Ramos (cell line): Measurements from ENCODE around the gene MCTP1.
"Not testable (repeated sequence)": the region's sequence is repeated elsewhere in the genome, so short reads cannot be mapped to it uniquely, and the experiment has no call there.

ENCODE experiments used
- in situ Hi-C: fragments of 300-500 bp; cut with MboI; formaldehyde crosslinking; loops from one replicate; pipeline ENCODE4 v1.14.3; 2022; ENCODE audit warnings: low sequenced_read_pairs; ENCODE audit not compliant: unreplicated experiment

MCTP1 gene

DNA sequence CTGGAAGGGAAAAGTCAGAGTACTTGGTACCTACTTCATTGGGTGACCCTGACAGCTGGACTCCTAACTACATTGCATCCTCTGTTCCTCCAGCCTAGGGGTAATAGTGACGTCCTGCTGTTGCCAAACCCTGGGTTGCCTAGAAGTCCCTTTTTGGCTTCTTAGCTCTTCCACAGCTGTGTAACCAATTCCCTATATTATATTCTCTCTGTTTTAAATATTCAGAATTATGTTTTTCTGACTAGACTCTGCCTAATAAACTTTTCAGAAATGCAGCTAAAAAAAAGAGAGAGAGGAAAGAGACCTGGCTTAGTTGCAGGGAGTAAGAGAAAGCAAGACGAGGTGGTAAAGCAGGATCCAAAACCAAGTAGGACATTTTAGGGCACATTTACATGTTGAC, 28.4 kb downstream of the MCTP1 start:
- in situ Hi-C loops = no loop called here

DNA sequence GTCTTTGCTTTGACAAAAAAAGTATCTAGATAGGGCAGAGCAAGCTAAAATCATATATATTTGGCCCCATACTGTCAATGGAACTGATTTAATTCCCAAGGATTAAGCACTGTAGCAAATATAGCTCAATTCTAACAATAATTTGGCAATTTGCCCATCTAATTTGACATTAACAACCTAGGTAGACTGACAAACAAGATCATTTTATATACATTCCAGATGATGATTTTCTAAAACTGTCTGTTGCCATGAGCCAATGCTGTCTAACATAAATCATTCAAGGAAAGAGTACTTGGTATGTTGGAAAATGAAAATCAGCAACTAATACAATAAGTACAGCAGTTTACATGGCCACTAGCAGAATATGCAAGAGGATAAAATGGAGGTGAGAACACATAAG, 32.1 kb downstream of the MCTP1 start:
- in situ Hi-C loops = no loop called here

DNA sequence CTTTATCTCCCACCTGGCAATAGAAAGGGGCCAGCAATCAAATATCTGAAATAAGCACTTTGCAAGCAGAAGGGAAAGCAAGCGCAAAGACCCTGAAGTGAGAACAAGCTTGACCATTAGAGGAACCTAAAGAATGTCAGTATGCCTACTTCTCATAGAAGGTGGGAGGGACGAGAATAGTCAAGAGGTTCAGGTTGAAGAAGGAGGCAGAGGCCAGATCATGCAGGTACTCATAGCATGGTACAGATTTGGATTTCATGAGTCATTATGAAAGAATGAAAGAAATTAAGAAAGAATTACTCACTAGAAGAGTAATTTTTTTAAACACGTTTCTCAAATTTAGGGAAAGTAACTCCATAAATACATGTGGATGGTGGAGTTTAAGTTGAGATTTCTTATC, 33.7 kb downstream of the MCTP1 start:
- in situ Hi-C loops = no loop called here

DNA sequence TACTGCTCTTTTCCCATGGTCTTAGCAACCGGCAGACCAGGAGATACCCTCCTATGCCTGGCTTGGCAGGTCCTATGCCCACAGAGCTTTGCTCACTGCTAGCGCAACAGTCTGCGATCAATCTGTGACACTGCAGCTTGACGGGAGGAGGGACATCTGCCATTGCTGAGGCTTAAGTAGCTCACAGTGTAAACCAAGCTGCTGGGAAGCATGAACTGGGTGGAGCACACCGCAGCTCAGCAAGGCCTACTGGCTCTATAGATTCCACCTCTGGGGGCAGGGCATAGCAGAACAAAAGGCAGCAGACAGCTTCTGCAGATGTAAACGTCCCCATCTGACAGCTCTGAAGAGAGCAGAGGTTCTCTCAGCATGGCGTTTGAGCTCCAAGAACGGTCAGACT, 40.4 kb downstream of the MCTP1 start:
- in situ Hi-C loops = no loop called here

DNA sequence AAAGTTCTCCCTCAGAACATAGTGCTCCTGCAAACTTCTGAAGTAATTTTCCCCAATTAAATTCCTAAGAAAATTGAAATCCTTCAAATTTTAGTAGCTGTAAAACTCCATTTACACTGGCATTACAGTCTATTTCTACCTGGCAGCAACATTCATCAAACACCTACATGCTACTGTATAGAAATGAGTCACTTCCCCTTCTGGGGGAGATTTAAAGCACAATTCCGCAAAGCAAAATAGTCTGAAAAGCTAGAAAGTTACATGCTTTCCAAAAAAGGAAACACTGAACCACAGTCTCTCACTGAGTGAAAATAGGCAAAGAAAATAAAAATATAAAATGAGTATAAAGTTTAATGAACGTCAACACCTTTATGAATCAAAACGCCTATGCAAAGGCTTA, 43.3 kb downstream of the MCTP1 start:
- in situ Hi-C loops = no loop called here

DNA sequence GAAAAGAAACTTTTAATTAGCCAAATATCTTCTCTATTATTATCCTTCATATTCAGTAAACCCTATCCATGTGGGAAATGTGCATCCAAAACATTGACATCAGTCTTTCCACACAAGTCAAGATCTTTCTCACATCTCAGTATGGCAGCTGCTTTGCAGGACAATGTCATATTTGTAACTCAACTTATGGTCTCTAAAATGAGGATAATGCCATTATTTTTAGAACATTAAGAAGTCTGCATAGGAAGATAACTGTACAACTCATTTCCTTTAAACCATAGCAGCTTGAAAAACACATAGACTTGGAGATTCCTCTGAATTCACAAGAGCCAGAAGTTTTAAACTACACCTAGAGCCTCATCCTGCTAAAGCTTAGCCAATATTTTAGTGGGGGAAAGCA, 43.7 kb downstream of the MCTP1 start:
- in situ Hi-C loops = no loop called here

DNA sequence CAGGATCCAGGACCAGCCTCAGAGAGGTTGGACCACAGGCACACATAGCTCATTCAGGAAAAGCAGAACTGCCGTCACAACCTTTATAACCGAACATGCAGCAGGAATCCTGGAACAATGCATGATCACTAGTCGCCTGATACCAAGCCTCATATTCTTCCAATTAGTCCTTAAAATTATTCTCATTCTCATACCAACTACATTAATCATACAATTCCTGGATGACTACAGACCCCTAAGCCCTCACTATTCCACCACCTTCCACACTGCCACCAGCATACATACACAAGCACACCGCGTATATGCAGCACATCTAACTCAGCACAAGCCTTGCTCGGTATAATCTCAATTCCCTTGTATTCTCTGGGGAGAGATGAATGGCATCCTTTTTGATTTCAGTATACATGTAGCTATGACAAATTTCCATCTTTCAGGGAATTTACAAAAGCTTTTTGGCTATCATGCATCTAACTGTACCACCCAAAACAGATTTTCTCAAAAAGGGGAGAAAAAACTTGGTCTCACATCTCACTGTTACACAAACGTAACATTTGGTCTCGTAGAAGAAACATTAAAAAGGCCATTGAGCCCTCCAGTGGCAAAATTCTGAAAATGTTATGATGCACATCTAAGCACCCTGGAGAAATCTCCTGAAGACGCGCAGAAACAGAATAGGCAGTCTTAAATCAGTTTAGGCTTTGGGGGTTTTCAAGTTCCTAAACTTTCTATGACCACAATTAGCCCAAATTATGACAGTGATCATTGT, 46.2 kb downstream of the MCTP1 start:
- in situ Hi-C loops = no loop called here

DNA sequence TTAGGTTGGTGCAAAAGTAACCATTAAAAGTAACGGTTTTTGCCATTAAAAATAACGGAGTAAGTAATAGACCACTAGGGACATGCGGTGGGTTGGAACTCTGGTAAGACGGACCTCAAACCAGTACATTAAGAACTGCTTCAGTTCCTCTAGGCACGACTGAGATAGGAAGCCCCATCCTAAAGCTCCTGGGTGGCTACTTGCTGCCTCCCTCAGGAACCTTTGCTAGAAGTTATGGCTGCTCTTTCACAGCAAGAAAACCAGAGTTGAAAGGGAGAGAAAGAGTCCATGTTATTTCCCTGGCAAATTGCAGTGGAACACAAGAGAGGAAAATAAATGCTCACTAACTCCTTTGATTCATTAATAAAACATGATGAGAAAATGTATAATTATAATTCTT, 47.6 kb downstream of the MCTP1 start:
- in situ Hi-C loops = no loop called here

DNA sequence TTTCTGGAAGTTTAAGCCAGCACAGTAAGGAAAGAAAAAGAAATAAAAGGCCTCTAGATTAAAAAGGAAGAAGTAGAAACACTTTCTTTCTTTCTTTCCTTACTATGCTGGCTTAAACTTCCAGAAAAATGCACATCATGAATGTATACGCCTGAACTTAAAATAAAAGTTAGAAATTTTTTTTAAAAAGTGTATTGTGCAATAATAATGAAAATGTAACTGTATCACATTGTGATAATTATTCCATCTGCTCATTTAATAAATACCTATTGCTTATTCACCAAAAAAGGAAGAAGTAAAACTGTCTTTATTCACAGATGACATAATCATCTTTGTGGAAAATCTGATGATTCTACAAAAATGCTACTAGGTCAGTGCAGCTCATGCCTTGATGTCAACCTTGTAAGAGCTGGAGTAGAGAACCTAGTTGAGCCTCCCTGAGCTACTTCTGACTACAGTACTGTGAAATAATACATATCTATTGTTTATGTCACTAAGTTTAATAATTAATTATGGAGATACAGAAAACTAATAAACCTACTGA, 49.4 kb downstream of the MCTP1 start:
- in situ Hi-C loops = no loop called here

DNA sequence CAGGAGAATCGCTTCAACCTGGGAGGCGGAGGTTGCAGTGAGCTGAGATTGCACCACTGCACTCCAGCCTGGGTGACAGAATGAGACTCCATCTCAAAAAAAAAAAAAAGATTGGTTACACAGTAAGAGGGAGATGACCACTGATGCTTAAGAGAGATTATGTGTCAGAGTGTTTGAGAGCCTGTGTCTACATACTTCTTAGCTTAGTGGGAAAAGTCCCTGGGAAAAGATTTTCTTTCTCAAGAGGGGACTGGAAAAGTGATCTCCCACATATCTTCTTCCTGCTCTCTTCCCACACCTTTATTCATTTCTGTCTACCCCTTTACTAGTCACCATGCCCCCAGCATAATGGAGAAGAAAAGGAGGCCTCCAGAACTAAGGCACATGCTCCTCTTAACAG, 55.2 kb downstream of the MCTP1 start:
- in situ Hi-C loops = no loop called here

DNA sequence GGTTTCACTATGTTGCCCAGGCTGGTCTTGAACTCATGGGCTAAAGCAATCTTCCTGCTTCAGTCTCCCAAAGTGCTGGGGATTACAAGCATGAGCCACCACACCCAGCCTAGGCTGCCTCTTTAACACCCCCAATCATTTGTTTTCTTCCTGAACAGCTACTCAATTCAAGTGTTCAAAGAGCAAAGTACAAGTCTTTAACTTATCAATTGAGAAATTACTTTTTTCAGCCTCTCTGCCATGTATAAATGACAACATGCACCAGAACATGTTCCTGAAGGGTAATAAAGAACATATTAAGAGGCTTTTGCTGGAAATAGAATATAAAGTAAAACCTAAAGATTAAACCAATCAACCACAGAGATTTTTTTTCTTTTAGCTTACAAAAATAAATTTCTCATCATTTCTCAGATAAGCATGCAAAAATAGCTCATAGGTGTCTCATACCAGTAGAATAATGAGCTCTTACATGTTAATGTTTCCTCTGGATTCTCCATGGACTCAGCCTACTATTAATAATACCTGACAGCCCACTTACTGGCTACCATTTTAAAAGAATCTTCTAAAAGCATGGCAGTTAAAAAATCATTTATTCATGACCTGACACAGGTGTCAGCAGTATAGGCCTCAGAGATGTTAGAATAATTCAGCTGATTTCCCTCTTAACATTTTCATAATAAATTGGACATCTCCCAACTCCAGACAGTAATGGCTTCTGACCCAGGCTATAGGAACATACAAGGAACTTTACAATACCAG, 60.0 kb downstream of the MCTP1 start:
- in situ Hi-C loops = no loop called here

DNA sequence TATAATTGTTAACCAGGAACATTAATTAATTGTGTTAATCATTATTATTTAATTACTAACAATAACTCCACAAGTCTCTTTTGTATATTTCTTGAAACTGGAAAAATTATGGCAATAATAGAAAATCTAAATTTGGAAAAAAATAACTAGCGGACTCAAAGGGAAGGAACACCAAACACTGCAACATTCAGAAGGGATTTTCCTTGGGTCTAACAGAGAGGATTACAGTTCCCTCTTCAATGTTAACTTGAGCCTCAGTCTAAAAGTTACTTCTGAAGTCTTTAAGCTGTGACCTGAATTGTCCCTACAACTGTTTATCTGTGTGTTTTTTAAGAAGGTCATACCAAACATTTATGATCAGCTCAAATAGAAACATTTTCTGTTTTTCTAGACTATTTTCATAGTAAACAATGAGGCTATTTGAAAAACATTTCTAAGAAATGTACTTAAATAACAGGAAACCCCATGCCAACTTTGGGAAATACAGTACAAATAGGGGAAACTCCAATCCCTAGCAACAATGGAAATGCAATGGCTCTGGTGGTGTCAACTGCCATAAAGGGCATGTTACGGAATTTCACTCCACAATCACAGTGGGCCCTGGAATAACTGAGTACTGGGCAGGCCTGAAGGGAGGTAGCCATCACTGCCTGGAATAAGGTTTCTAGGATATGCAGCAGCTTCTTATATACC, 61.2 kb downstream of the MCTP1 start:
- in situ Hi-C loops = no loop called here

DNA sequence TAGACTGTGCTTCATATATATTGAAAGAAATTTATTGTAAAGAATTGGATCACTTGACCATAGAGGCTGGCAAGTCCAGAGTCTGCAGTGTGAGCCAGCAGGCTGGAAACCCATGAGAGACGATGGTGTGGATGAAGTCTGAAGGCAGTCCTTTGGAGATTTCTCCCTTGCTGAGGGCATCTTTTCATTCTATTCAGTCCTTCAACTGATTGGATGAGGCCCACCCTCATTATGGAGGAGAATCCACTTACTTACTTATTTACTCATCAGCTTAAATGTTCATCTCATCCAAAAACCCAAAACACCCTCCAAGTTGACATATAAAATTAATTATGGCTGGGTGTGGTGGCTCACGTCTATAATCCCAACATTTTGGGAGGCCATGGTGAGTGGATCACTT, 62.1 kb downstream of the MCTP1 start:
- in situ Hi-C loops = no loop called here

DNA sequence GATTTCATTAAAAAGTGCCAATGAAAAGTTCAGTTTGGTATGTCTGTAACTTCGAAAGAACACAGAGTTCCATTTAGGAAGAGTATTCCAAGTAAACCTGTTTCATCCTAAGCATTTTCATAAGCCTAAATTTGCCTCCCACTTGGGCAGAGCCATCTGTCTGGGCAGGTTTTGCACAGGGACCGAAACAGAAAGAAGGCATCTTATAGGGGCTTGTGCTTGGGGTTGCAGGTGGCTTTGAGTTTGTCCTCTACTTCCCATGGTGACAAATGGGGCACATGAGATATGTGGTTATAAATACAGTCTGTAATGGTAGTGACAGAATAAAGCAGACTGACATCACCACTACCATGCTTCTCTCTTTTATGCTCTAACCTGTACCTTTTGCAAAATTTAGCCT, 63.7 kb downstream of the MCTP1 start:
- in situ Hi-C loops = no loop called here

DNA sequence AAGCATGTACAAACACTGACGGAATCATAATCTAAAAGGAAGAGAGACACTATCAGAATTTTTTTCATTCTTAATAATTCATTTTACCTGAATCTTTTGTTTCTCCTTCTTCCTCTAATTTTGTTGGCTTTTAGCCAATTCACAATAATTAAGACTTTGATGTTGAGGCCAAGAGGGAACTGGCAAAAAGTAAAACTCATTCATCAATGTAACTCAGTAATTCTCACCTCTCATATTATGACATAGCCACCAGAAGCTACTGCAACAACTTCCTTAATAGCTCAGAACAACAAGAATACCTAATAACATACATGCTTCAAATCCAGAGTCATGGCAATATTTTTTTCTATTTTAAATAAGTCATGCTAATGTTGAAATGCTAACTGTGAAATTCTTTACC, 64.5 kb downstream of the MCTP1 start:
- in situ Hi-C loops = no loop called here

DNA sequence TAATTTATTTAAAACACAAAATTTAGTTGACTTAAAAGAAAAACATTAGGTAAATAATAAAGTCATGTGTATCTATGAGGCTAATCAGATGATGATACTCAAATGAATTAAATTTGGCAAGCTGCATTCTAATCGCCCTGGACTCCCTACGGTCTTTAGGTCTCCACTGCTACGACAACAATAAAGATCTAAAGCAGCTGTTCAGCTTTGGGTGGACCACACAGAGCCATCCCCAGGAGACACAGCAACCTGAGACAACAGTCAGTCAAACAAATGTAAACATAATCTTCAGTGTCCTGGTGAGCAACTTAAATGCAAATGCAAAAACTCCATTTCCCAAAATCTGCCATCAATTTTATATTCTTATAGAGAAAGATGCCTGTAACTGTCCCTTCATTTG, 65.5 kb downstream of the MCTP1 start:
- in situ Hi-C loops = no loop called here

DNA sequence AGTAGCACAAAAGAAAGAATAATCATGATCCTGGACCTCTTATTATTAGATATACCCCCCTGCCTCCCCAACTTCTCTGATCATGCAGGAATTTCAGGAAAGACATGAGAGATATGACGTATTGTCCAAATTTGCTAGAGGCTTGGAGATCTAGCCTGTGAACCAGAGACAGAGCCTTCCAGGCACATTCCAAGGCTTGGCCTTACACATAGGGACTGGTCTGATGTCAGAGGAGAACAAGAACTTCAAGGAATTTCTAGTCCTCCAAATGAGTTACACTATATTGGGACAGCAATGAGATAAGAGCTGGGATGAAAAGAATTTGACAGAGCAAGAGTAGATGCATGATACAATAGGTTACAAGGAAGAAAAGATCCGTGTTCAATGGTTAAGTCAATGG, 67.0 kb downstream of the MCTP1 start:
- in situ Hi-C loops = no loop called here

DNA sequence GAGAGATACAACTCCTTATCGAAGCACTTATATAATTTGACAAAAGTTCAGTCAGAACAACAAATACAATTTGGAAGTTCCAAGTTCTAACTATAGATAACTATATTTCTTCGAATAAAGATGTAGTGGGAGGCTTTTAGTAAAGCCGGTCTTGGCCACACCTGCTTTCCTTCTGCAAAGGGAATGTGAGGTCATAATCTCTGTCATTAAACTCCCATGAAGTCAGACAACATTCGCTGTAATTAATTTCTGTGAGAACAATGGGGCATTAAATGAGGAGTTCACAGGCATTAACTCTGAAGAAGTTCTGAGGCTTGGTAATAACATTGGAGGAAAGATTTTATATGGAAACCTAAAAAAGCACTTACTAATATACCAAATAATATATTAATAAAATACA, 67.5 kb downstream of the MCTP1 start:
- in situ Hi-C loops = no loop called here

DNA sequence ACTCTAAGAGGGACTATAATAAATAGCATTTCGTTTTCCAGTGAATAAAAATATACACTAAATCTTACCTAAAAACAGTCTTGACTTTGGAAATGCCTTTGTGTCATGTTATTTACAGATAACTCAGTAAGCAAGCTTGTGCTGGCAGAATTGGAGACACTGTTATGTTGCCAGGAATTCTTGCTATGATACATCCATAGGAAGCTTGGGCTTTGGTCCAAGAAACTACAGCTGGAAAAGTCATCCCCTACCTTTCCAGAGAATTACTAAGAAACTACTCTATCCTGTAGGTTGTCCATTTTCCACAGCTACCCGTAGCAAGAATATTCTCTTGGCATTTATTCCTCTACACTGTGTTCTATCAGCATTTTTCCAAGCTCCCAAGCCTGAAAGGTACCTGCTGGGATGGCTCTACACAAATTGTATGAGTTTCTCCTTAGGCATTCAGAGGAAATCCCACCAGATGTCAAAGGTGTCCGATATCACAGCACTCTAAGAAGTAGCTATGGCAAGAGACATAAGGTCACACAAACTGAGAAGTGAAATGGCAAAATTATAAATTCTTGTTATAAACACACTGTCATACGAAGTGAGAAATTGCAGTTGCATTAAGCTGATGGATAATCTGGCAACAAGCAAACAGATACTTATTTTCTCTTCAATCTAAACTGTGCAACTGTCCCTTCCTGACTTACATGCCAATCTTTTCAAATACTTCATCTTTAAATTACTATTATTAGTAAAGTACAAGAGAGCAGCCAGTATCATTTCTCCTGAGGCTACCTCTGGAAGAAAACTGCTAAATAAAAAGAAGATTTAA, 68.5 kb downstream of the MCTP1 start:
- in situ Hi-C loops = no loop called here

DNA sequence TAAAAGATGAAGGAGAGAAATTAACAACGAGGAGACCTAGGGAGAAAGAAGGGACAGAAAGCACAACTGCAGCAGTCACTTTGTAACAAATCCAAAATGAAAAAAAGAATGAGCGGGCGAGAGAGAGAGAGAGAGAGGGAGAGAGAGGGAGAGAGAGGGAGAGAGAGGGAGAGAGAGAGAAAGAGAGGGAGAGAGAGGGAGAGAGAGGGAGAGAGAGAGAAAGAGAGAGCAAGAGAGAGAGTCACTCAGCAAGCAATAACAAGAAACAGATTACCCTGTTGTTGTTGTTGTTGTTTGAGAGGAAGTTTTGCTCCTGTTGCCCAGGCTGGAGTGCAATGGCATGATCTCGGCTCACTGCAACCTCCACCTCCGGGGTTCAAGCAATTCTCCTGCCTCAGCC, 77.1 kb downstream of the MCTP1 start:
- in situ Hi-C loops = not testable (repeated sequence)
